Central memory CD8-positive, alpha-beta T cell (primary cell): Measurements from ENCODE around the gene OGDH.
"Not testable (repeated sequence)": the region's sequence is repeated elsewhere in the genome, so short reads cannot be mapped to it uniquely, and the experiment has no call there.

Source experiments
- ATAC-seq: fragments of 150-1000 bp; cut with Tn5 transposase; replicated peaks from 2 replicates; pipeline ENCODE4 v1.10.0; 2022; ENCODE audit warnings: mild to moderate bottlenecking, moderate FRiP score, moderate number of reproducible peaks; ENCODE audit not compliant: poor library complexity, severe bottlenecking; ENCODE audit errors: extremely low read depth
- DNase-seq, 2 donors: peaks; one replicate each; pipeline ENCODE4 v3.0.0; 2021; ENCODE audit warnings: low spot score in 2 of 2
- H3K27ac Mint-ChIP-seq: one replicate; pipeline ENCODE4 v1.8.0; 2022; ENCODE audit warnings: low read depth, mild to moderate bottlenecking, moderate library complexity, mixed read lengths
- H3K27me3 Mint-ChIP-seq: one replicate; pipeline ENCODE4 v1.8.0; 2022; ENCODE audit warnings: mixed read lengths
- H3K36me3 Mint-ChIP-seq: one replicate; pipeline ENCODE4 v1.8.0; 2022; ENCODE audit warnings: mild to moderate bottlenecking, moderate library complexity, mixed read lengths; ENCODE audit not compliant: insufficient read depth
- H3K4me1 Mint-ChIP-seq: one replicate; pipeline ENCODE4 v1.8.0; 2022; ENCODE audit warnings: mixed read lengths
- H3K4me3 Mint-ChIP-seq: one replicate; pipeline ENCODE4 v1.8.0; 2022; ENCODE audit warnings: mild to moderate bottlenecking, moderate library complexity, mixed read lengths
- H3K9me3 Mint-ChIP-seq: one replicate; pipeline ENCODE4 v1.8.0; 2022; ENCODE audit warnings: mixed read lengths

Gene OGDH

DNA sequence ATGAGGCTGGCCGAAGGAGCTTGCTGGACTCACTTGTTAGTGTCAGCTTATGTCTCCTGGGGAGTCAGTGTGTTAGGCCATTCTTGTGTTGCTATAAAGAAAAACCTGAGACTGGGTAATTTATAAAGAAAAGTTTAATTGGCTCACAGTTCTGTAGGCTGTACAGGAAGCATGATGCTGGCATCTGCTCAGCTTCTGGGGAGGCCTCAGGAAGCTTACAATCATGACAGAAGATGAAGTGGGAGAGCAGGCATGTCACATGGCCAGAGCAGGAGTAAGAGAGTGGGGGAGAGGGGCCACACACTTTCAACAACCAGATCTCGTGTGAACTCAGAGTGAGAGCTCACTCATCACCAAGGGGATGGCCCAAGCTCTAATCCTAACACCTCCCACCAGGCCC lies 93.2 kb downstream of the OGDH start:
- H3K9me3 Mint-ChIP-seq, H3K4me1 Mint-ChIP-seq, H3K4me3 Mint-ChIP-seq, DNase-seq, ATAC-seq, H3K27me3 Mint-ChIP-seq: not testable (repeated sequence)
- Mint-ChIP-seq H3K27ac (peak overlapping the region; percentile 62), H3K36me3 (peaks cover 62% of the 10 kb centered on the region)

- Mint-ChIP-seq H3K36me3 (peaks cover 59% of the 10 kb centered on the region), H3K27ac (no peak overlapping the region), H3K4me1 (no peaks in the 10 kb centered on the region), H3K27me3 (no peaks in the 10 kb centered on the region), H3K9me3 (no peaks in the 10 kb centered on the region), H3K4me3 (no peak overlapping the region)
- DNase-seq, result no peak
- ATAC-seq, result no peak
These were observed 93.9 kb downstream of the OGDH start for GRCh38 chr7:44700322-44700721.

GRCh38 chr7:44703391-44703790 lies 97.0 kb downstream of the OGDH start:
- not testable (repeated sequence) for H3K27me3 Mint-ChIP-seq, H3K9me3 Mint-ChIP-seq, H3K27ac Mint-ChIP-seq, H3K4me3 Mint-ChIP-seq, H3K4me1 Mint-ChIP-seq, ATAC-seq, DNase-seq
- peaks cover 43% of the 10 kb centered on the region for H3K36me3 Mint-ChIP-seq

- ATAC-seq (no peak), DNase-seq (no peak)
- no peaks in the 10 kb centered on the region for H3K9me3 Mint-ChIP-seq
- H3K27ac Mint-ChIP-seq, result no peak overlapping the region
- H3K4me3 Mint-ChIP-seq, result no peak overlapping the region
- no peaks in the 10 kb centered on the region for H3K27me3 Mint-ChIP-seq
- H3K4me1 Mint-ChIP-seq, result no peaks in the 10 kb centered on the region
- peaks cover 40% of the 10 kb centered on the region for H3K36me3 Mint-ChIP-seq
These were observed 97.5 kb downstream of the OGDH start for GRCh38 chr7:44703921-44704320.

- ATAC-seq (no peak), DNase-seq (no peak)
- H3K4me1 Mint-ChIP-seq, result no peaks in the 10 kb centered on the region
- no peak overlapping the region for H3K27ac Mint-ChIP-seq
- no peaks in the 10 kb centered on the region for H3K9me3 Mint-ChIP-seq
- H3K36me3 Mint-ChIP-seq, result peaks cover 37% of the 10 kb centered on the region
- H3K27me3 Mint-ChIP-seq, result no peaks in the 10 kb centered on the region
- no peak overlapping the region for H3K4me3 Mint-ChIP-seq
These were observed 99.0 kb downstream of the OGDH start for GRCh38 chr7:44705434-44705833.

DNA sequence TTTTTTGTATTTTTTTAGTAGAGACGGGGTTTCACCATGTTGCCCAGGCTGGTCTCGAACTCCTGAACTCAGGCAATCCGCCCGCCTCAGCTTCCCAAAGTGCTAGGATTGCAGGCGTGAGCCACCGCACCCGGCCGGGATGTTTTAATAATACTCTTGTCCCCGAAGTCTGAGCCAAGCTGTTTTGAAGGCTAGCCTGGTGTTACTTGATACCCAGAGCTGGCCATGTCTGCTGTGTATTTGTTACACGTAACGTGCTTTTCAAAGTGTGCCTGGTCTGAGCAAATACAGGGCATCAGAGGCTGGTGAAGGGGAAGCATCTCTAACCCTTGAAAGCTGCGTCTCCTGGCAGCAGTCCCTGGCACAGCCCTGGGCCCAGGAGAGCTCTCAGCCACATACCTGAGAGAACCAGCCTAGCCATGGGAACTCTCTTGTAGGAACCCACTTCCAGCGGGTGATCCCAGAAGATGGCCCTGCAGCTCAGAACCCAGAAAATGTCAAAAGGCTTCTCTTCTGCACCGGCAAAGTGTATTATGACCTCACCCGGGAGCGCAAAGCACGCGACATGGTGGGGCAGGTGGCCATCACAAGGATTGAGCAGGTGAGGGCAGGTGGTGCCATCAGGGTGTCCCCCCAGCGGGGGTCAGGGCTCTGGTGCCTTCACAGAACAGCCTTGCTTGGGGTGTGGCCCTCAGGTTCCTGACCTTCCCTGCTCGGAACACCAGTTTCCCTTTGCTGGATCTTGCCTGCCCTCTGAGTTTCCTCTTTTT lies 100.5 kb downstream of the OGDH start:
- DNase-seq, result no peak
- H3K27ac Mint-ChIP-seq, result no peak overlapping the region
- no peaks in the 10 kb centered on the region for H3K9me3 Mint-ChIP-seq
- no peaks in the 10 kb centered on the region for H3K27me3 Mint-ChIP-seq
- H3K4me3 Mint-ChIP-seq, result no peak overlapping the region
- peaks cover 5% of the 10 kb centered on the region for H3K4me1 Mint-ChIP-seq
- ATAC-seq, result no peak
- peaks cover 23% of the 10 kb centered on the region for H3K36me3 Mint-ChIP-seq

- Mint-ChIP-seq H3K27ac (no peak overlapping the region), H3K9me3 (no peaks in the 10 kb centered on the region), H3K27me3 (no peaks in the 10 kb centered on the region), H3K36me3 (peaks cover 19% of the 10 kb centered on the region), H3K4me3 (no peak overlapping the region), H3K4me1 (peaks cover 11% of the 10 kb centered on the region)
- ATAC-seq, result no peak
- DNase-seq, result no peak
These were observed 101.3 kb downstream of the OGDH start for GRCh38 chr7:44707558-44708230.

GRCh38 chr7:44709011-44709915 lies 102.8 kb downstream of the OGDH start:
- H3K27me3 Mint-ChIP-seq, result no peaks in the 10 kb centered on the region
- ATAC-seq (no peak), DNase-seq (no peak)
- H3K36me3 Mint-ChIP-seq, result peaks cover 15% of the 10 kb centered on the region
- H3K4me1 Mint-ChIP-seq, result peaks cover 11% of the 10 kb centered on the region
- H3K4me3 Mint-ChIP-seq, result no peak overlapping the region
- H3K27ac Mint-ChIP-seq, result peak overlapping the region; percentile 63
- H3K9me3 Mint-ChIP-seq, result no peaks in the 10 kb centered on the region

- Mint-ChIP-seq H3K36me3 (peaks cover 15% of the 10 kb centered on the region), H3K4me1 (peaks cover 11% of the 10 kb centered on the region), H3K4me3 (no peak overlapping the region), H3K27ac (peak overlapping the region; percentile 63), H3K27me3 (no peaks in the 10 kb centered on the region), H3K9me3 (no peaks in the 10 kb centered on the region)
- DNase-seq (no peak), ATAC-seq (no peak)
These were observed 103.6 kb downstream of the OGDH start for GRCh38 chr7:44709945-44710596.

- Mint-ChIP-seq H3K4me1 (peaks cover 11% of the 10 kb centered on the region), H3K9me3 (no peaks in the 10 kb centered on the region), H3K27me3 (no peaks in the 10 kb centered on the region), H3K4me3 (no peak overlapping the region), H3K36me3 (peaks cover 12% of the 10 kb centered on the region), H3K27ac (peak overlapping the region; percentile 80)
- ATAC-seq, result no peak
- no peak for DNase-seq
These were observed 105.1 kb downstream of the OGDH start for GRCh38 chr7:44711528-44711927.

DNA sequence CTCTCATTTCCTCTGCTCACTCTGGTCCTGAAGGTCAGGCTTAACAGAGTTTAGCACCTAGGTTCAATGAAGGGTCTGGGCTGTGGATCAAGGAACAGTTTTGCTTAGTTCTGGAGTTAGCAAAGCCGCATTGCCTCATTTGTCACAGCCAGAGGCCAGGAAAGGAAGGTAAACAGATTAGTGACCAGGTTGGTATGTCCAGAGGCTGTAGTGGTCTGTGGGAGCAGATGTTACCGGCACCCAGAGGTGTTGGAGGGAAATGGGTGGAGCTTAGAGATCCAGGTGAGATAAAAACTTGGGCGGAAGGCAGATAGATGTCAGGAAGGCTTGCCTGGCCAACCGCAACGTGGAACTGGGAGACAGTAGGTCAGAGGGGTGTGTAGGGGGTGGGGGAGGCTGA lies 105.6 kb downstream of the OGDH start:
- DNase-seq, result no peak
- Mint-ChIP-seq H3K27ac (peak overlapping the region; percentile 80), H3K36me3 (peaks cover 12% of the 10 kb centered on the region), H3K27me3 (no peaks in the 10 kb centered on the region), H3K4me1 (peaks cover 11% of the 10 kb centered on the region), H3K9me3 (no peaks in the 10 kb centered on the region), H3K4me3 (no peak overlapping the region)
- no peak for ATAC-seq

DNA sequence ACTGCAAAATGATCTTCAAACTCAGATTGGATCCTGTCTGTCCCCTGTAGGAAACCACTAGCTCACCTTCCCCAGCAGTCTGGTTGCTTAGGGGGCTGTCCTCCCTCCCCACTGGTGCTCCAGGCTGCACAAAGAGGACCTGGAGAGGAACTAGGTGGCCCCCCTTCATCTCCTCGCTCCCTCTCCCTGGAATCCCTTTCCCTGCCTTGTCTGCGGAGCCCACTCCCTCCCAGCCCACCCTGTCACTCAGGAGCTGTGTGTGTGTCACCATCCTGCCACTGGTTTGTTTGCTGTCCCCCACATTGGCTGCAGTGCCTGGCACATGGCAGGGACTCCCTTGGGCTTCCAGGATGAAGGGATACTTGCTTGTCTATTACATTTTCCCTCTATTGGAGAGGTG lies 106.7 kb downstream of the OGDH start:
- Mint-ChIP-seq H3K4me3 (no peak overlapping the region), H3K4me1 (peaks cover 11% of the 10 kb centered on the region), H3K36me3 (peaks cover 9% of the 10 kb centered on the region), H3K9me3 (no peaks in the 10 kb centered on the region), H3K27ac (peak overlapping the region; percentile 80), H3K27me3 (no peaks in the 10 kb centered on the region)
- ATAC-seq, result no peak
- DNase-seq, result no peak
